Measurements from ENCODE around the gene MAP6D1.

Gene MAP6D1

GRCh38 chr3:183825456-183826161, at the start of gene MAP6D1:
Gene MAP6D1 (minus strand): TSS chr3:183825577. CDS start chr3:183825547, 30 bp downstream.
- no peak for DNase-seq (ENCODE audit: low read depth, low spot score)

- DNase-seq (ENCODE audit: low read depth, low spot score), result no peak
Measured at GRCh38 chr3:183873914-183874313, 48.5 kb upstream of the MAP6D1 start.

- DNase-seq (ENCODE audit: low read depth, low spot score), result no peak
Measured at GRCh38 chr3:183871541-183871940, 46.2 kb upstream of the MAP6D1 start.

- no peak for DNase-seq (ENCODE audit: low read depth, low spot score)
Measured at GRCh38 chr3:183870563-183870962, 45.2 kb upstream of the MAP6D1 start.

- DNase-seq (ENCODE audit: low read depth, low spot score), result no peak
Measured at GRCh38 chr3:183868796-183869195, 43.4 kb upstream of the MAP6D1 start.

- no peak for DNase-seq (ENCODE audit: low read depth, low spot score)
Measured at GRCh38 chr3:183862610-183863009, 37.2 kb upstream of the MAP6D1 start.

GRCh38 chr3:183857863-183858262, 32.5 kb upstream of the MAP6D1 start:
- no peak for DNase-seq (ENCODE audit: low read depth, low spot score)

GRCh38 chr3:183854318-183855035, 29.1 kb upstream of the MAP6D1 start:
- no peak for DNase-seq (ENCODE audit: low read depth, low spot score)

GRCh38 chr3:183845608-183846288, 20.4 kb upstream of the MAP6D1 start:
- no peak for DNase-seq (ENCODE audit: low read depth, low spot score)

GRCh38 chr3:183845090-183845489, 19.7 kb upstream of the MAP6D1 start:
- DNase-seq (ENCODE audit: low read depth, low spot score), result no peak

GRCh38 chr3:183844606-183845005, 19.2 kb upstream of the MAP6D1 start:
- DNase-seq (ENCODE audit: low read depth, low spot score), result peak; percentile 32

GRCh38 chr3:183839751-183840150, 14.4 kb upstream of the MAP6D1 start:
- no peak for DNase-seq (ENCODE audit: low read depth, low spot score)

- no peak for DNase-seq (ENCODE audit: low read depth, low spot score)
Measured at GRCh38 chr3:183837894-183838293, 12.5 kb upstream of the MAP6D1 start.

GRCh38 chr3:183837390-183837789, 12.0 kb upstream of the MAP6D1 start:
- DNase-seq (ENCODE audit: low read depth, low spot score), result no peak

GRCh38 chr3:183833516-183833915, 8.1 kb upstream of the MAP6D1 start:
- no peak for DNase-seq (ENCODE audit: low read depth, low spot score)

- DNase-seq (ENCODE audit: low read depth, low spot score), result no peak
Measured at GRCh38 chr3:183830187-183830586, 4.8 kb upstream of the MAP6D1 start.

GRCh38 chr3:183829466-183829865, 4.1 kb upstream of the MAP6D1 start:
- no peak for DNase-seq (ENCODE audit: low read depth, low spot score)

GRCh38 chr3:183828538-183828870, 3.1 kb upstream of the MAP6D1 start:
- no peak for DNase-seq (ENCODE audit: low read depth, low spot score)

GRCh38 chr3:183827809-183828537, 2.6 kb upstream of the MAP6D1 start:
- DNase-seq (ENCODE audit: low read depth, low spot score), result no peak

GRCh38 chr3:183826448-183827250, 1.3 kb upstream of the MAP6D1 start:
- no peak for DNase-seq (ENCODE audit: low read depth, low spot score)

GRCh38 chr3:183824761-183825455, 469 bp downstream of the MAP6D1 start:
- no peak for DNase-seq (ENCODE audit: low read depth, low spot score)
